H1 (cell line): ENCODE data around the gene DOCK10.

Experiments
- CHD1 ChIP-seq: IDR thresholded peaks from 2 replicates; pipeline ENCODE4 v1.6.1; 2012; ENCODE audit warnings: low read depth, low read length, improper control_type of control experiment
- CTCF ChIP-seq, 3 experiments: IDR thresholded peaks; 1 replicate in 2 of 3; 2 replicates in 1 of 3; pipeline versions ENCODE4 v1.5.1 to v1.6.1; 2011; ENCODE audit warnings: low read length in 3 of 3, mild to moderate bottlenecking in 3 of 3, inconsistent platforms in 2 of 3, low read depth in 1 of 3, moderate library complexity in 1 of 3; ENCODE audit not compliant: insufficient read depth in 1 of 3; ENCODE audit errors: control extremely low read depth in 1 of 3
- GABPA ChIP-seq: IDR thresholded peaks from 2 replicates; pipeline ENCODE4 v1.6.1; 2011; ENCODE audit warnings: mild to moderate bottlenecking, low read length, moderate library complexity, borderline replicate concordance; ENCODE audit not compliant: insufficient read depth
- MAFK ChIP-seq: IDR thresholded peaks from 2 replicates; pipeline ENCODE4 v1.6.1; 2012; ENCODE audit warnings: low read depth, mild to moderate bottlenecking, improper control_type of control experiment, low read length
- MAX ChIP-seq: IDR thresholded peaks from 2 replicates; pipeline ENCODE4 v1.6.1; 2012; ENCODE audit warnings: inconsistent platforms
- POLR2A ChIP-seq, 2 experiments: IDR thresholded peaks; 1 replicate in 1 of 2; 2 replicates in 1 of 2; pipeline ENCODE4 v1.6.1; 2011; ENCODE audit warnings: low read depth in 2 of 2, low read length in 2 of 2, mild to moderate bottlenecking in 2 of 2; ENCODE audit errors: control extremely low read depth in 1 of 2

GRCh38 chr2:224835405-224835804 is 206.9 kb downstream of the DOCK10 start:
- no peak for TF ChIP-seq CHD1
- TF ChIP-seq CTCF (IDR thresholded peaks at IDR 0.05; ENCODE audit: control extremely low read depth in 1 of 3, insufficient read depth in 1 of 3, low read depth in 1 of 3, low read length in 3 of 3): no peak
- TF ChIP-seq GABPA: no peak
- no peak for TF ChIP-seq MAFK
- TF ChIP-seq POLR2A (IDR thresholded peaks at IDR 0.05; ENCODE audit: control extremely low read depth in 1 of 2, low read depth in 2 of 2, low read length in 2 of 2): no peak
- TF ChIP-seq MAX: no peak
